NOMO-1 treated with DMSO at 0.1 percent for 48 hours (cell line): ENCODE measurements around the gene MAFF.
A peak's percentile ranks its signal among the peaks of the same experiment; 100 is the strongest.
"Not testable (repeated sequence)": the region's sequence is repeated elsewhere in the genome, so short reads cannot be mapped to it uniquely, and the experiment has no call there.

Experiments
- DNase-seq: peaks from one replicate; lab custom pipeline; 2025; ENCODE audit not compliant: unreplicated experiment; lab: John Stamatoyannopoulos, UW

Gene MAFF

DNA sequence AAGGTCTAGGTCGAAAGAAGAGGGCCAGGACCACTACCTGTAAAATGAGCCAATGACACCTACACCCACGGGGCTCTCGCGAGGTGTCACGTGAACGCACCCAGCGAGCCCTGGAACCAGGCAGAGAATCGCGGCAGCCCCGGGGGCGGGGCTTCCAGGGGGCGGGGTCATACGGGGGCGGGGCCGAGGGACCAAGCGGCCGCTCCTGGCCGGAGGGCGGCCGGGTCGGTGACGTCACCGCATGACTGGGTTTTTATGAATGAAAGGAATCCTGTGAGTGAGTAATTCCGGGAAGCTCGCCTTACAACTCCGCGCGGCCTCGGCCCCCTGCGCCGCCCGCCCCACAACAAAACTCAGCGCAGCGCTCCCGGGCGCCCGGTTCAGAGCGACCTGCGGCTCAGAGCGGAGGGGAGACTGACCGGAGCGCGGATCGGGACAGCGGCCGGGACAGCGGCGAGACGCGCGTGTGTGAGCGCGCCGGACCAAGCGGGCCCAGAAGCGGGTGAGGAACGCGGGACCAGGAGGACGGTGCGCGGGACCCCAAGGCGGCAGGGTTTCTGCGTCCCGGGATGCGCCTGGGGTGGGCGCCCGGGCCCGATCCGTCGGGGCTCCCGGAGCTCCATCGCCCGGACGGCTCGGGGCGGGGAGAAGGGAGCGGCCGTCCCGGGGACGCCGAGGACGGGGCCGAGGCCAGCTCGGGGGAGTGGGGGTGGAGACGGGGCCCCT lies at the start of gene MAFF:
Gene MAFF, plus strand, starts transcription at position 284 of the 726 bp plus-strand sequence. CDS start 11,860 bp downstream, outside the sequence.
- DNase-seq = peak; percentile 81

DNA sequence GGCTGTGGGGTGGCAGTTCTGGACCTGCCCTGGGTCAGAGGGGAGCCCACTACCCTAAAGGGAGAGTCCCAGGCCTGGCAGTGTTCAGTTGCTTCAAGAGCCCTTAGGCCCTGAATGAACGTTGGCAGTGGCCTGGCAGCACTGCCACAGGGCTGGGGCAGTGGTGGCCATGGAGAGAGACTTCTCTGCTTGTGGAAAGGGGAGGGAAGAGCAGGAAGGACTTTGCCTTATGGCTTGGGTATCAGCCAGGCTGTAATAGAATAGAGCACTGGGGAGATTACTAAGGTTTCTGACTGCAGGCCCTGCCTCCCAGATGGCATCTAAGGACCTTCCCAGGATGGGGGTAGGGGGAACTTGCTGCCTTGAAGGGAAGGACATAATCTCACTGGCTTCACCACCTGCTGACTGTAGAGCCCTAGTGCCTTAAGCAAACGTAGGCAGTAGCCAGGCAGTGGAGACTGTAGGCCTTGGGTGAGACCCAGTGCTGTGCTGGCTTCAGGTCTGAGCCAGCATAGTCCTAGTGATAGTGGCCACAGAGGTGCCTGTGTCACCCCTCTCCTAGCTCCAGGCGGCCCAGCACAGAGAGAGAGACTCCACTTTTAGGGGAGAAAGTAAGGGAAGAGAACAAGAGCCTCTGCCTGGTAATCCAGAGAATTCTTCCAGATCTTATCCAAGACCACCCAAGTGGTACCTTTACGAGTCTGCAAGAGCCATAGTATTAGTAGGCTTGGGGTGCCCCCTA lies 47.8 kb upstream of the MAFF start:
- DNase-seq = no peak

DNA sequence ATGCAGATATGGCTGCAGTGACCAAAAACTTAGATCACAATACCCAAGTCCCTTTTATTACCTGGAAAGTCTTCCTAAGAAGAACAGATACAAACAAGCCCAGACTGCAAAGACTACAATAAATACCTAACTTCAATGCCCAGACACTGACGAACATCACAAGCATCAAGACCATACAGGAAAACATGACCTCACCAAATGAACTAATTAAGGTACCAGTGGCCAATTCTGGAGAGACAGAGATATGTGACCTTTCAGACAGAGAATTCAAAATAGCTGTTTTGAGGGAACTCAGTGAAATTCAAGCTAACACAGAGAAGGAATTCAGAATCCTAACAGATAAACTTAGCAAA lies 47.3 kb upstream of the MAFF start:
- not testable (repeated sequence) for DNase-seq

DNA sequence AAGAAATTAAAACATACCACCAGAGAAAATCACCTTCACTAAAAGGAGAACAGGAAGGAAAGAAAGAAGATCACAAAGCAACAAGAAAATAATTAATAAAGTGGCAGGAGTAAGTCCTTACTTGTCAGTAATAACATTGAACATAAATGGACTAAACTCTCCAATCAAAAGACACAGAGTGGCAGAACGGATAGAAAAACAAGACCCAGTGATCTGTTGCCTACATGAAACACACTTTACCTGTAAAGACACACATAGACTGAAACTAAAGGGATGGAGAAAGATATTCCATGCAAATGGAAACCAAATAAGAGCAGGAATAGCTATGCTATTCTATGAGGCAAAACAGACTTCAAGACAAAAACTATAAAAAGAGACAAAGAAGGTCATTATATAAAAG lies 46.1 kb upstream of the MAFF start:
- no peak for DNase-seq

DNA sequence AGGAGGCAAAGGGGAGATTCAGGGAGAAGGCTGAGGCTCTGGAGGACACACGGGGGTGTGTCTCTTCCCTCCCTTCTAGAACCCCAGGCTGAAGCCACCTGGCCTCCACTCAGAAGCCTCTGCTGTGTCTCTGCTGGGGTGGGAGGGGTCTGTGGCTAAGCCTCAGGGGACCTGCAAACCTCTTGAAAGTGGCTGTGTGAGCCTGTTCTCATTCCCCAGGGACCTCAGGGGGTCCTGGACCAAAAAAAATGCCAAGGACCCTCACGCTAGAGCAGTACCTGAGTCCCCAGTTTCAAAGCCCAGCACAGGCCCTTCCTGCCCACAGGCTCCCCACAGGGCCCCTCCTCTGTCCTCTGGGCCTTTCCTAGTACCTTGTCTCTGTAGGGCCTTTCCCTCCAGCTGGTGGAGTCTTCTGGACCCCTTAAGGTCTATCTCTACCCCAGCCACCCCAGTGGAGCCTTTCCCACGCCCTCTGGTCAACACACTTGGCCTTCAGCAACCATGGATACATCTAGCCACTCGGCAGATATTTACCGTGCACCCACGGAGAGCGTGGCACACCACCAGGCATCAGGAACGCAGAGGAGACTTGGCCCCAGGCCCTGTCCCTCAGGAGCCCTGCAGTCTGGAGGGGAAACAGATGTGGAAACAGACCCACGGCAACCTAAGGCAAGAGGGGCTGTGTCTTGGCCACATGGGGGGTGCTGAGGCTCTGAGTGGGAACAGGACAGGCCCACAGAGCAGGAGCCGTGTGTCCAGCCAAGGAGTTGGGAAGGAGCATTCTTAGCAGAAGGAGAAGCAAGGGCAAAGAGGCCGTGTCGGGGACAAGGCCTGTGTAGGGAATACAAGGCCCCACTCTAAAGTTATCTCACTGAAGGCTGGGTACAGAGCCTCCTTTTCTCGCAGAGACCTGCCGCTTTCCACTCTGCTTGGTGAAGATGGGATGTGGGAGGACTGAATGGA lies 38.6 kb upstream of the MAFF start:
- DNase-seq = no peak

DNA sequence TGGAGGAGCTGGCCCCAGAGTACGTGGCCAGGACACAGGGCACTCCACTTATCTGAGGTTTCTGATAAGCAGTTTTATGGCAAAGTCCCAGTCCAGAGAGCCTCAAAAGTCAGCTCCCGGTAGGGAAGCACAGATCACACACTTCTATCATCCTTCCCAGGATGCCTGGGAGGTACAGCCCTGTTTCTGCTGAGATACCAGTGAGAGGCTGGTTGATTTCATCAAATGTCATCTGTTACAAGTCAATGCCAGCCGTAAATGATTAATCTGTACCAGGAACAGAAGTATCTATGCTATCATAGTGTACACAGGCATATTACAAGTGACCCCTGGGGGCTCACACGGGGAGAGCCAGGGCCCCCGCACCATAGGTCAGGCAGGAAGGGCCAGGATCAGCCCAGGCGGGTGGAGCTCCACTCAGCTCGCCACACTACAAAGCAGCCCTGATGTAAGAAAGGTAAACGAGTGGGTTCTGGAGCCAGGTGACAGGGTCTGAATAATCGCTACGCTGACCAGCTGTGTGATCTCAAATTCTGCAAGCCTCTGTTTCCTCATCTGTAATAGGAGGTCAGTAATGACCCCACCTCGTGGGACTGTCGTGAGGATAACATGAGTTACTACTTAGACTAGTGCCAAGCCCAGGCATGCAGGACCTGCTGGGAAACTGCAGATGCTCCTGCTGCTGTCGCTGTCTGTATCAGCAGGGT lies 37.8 kb upstream of the MAFF start:
- no peak for DNase-seq

DNA sequence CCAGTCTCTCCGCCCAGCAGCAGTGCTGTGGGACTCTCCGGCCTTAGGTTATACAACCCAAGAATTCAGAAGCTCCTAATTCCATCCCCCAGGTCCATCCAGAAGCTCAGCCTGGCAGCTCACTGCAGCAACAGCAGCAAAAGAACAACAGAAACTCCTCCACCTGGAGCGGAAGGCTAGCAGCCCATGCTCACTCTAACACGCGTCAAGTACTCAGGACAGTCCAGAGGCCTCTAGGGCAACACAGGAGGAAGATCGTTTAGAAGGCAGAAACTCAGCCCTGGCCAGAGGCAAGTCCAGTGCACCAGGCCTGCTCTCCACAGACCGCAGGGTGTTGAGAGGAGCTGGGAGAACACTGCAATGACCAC lies 37.3 kb upstream of the MAFF start:
- no peak for DNase-seq

DNA sequence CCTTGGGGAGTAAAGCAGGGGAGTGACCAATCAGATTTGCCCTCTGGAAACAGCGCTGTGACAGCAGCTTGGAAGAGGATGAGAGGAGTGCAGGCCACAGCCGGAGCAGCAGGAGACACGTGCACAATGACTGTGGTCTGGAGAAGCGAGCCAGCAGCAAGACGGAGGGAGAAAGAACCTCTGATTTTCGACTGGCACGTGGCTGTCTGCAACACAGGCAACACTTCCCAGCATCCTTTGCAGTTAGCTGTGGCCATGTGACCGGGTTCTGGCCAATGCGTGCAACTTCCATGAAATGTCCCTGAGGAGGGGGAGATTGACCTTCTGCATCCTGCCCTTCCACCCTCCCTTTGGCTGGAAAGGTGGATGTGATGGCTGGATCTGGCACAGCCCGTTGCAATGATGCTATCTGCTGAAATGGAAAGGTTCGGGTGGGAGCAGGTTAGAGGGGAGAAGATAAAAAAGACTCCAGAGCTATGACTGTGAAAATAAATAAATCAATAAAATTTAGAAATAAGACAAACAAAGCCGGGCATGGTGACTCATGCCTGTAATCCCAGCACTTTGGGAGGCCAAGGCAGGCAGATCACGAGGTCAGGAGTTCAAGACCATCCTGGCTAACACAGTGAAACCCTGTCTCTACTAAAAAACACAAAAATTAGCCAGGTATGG lies 35.7 kb upstream of the MAFF start:
- DNase-seq = no peak

DNA sequence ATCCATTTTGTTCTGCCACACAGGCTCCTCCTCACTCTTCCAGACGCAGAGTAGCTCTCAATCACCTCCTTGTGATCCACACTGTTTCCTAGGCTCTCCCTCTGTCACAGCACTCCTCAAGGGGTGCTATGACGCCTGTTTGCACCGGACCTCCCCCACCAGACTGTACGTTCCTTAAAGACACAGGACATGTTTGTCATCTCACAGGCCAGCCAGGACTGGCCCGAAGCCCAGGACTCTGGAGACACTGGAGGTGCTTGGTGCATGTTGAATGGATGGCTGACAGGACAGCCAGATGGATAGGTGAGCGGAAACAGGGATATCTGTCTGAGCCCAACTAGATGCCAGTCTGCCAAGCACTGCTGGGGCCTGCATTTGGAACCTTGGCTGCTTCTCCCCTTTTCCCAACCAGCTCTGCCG lies 33.8 kb upstream of the MAFF start:
- DNase-seq = no peak

DNA sequence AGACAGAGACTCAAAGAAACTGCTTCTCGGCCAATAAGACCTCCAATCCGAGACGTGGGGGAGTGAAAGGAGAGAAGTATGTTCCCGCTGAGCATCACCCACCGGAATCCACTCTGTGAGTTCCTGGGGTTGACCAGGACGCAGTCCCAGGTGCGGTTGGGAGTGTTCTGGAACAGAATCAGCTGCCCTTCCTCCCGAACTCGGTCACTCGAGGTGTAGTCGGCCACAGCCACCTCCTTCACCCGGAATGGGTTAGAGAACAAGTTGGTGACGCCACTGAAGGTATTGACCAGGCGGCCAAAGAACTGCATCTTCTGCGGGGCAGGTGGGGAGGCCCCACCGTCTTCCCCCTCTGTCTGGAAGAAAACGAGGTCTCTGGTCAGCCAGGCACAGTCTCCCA lies 32.7 kb upstream of the MAFF start:
- no peak for DNase-seq

DNA sequence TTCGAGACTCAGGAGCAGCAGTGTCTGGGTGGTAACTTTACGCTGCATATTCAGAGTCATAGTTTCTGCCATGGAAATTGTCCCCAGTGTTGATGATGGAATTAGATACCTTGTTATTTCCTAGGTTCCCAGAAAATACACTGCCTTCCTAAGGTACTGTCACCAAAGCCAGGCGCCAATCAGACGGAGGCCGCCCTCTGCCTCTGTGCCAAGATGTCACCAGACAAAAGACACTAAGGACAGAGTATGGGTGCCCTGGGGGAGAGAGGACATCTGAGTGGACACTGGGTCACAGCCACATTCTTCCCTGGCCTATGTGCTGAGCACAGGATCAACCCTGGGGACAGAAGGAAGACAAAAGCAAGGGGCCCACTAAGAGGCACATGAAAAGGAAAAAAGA lies 31.3 kb upstream of the MAFF start:
- DNase-seq = no peak

DNA sequence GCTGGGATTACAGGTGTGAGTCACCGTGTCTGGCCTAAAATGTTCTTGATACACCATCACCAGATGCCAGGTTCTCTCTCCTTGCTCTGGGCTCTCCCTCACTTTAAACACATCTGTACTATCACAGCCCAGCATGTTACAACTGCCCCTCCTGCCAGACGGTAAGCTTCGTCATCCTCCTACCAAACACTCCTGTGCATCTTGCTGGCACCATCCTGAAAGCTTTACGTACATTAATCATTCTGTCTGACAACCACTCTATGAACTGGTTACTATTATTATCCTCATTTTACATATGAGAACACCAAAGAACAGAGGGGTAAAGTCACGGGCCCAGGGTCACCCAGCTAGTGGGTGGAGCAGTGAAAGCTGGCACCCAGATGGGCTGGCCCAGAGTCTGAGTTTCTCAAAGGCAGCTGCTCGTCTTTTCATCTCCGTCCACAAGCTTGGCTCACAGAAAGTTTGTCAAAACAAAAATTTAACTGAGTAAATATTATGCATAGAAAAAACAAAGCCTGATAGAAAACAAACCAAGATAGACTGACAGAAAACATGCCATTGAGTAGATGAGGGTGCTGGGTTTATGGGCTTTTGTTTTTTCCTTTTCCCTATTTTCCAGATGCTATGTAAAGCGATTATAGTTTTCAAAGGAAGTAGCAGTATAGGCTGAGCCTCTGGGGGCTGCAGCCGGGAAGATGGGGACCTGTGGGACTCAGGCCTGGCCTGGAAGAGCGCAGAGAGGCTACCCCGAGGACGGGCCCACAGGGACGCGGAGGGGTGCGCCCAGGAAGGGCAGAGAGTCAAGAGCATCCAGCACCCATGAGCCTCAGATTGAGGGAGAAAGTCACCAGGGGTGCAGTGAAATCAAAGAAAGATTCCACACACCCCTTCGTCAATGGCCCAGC lies 29.6 kb upstream of the MAFF start:
- DNase-seq = no peak

DNA sequence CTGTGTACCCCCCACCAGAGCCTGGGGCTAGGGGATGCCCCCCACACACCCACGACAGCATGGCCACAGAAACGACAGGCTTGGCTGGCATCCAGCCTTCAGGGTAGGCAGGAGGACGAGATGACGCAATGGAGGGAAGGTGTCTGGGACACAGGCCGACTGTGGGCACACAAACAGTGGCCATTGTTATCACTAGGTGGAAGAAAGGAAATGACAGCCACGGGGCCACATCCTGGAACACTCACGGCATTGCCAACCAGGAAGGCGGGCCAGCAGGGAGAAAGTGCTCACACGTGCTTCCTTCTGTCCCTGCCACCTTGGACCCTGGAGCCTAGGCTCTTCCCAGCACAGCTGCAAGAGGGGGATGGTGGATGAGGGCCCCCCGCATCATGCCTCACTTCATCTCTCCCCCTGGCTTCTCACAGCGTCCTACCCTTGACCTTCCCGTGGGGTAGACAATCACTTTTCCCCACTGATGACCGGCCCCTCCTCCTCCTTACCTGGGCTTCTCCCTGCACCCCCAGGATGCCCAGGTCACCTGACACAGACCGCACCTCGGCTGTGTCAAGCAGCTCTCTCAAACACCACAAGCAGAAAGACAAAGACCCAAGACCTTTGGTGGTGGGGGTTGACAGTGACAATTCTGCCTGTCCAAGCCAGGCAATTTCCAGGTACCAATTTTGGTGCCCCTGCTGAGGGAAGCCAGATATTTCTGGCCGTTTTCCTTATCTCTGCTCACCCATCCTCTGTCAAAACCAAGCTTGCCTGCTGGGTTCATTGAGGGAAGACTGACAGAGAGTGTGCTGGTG lies 28.8 kb upstream of the MAFF start:
- DNase-seq = no peak

DNA sequence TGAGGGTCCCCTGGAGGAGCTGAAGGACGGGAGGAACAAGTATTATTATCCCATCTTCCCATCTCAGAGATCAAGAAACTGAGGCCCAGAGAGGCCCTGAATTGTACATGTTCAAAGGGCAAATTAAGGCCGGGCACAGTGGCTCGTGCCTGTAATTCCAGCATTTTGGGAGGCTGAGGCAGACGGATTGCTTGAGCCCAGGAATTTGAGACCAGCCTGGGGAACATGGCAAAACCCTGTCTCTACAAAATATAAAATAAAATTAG lies 28.2 kb upstream of the MAFF start:
- DNase-seq = no peak

DNA sequence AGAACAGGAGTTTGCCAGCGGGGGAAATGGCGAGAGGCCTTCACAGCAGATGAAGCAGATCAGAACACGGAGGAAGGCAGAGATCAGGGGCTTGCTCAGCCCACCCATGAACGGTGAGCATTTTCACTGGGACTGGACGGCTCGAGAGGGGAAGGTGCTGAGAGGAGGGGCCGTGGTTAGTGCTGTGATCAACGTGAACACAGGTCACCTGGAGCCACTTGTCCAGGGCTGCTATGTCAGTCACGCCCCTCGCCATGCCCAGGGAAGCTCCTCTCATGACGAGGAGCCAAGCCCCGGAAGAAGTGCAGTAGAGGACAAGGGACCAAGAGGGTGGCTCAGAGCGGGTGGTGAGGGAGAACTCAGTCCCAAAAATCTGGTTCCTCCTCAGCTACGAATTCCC lies 27.2 kb upstream of the MAFF start:
- DNase-seq = no peak

DNA sequence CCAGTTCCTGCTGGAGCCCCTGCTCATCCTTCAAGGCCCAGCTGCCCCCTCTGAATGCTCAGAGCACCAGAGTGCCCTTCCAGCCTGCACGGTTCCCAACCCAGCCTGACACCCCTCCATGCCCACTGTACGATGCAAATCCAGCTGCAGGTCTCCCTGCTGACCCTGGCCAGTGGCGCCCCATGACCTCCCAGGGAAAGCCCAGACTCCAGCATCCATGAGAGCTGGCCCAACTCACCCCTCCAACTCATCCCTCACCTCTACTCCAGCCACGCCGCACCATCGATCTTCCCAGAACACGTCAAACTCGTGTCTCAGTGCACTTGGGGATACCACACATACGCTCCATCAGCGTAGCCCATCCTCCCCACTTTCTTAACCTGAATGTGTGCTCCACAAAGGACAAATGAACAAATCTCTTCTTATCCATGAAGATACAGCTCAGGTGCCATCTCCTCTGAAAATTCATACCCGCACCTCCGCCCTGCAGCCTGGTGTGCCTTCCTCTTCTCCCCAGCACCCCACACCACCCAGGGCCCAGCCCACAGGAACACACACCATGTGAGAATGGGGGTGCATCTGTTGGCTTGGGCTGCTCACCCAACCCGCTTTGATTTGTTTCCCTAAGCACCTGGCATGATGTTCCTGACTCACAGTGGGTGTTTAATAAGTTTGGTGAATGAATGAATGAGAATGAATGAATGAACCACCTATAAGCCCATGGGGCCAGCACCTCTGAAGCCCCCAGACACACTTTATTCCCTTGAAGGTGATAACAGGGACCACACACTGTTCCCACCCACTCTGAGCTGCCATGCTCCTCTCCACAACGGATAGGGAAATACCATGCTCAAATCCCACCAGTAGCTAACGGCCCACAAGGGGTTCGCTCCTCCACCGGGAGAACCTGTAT lies 26.3 kb upstream of the MAFF start:
- DNase-seq = no peak

DNA sequence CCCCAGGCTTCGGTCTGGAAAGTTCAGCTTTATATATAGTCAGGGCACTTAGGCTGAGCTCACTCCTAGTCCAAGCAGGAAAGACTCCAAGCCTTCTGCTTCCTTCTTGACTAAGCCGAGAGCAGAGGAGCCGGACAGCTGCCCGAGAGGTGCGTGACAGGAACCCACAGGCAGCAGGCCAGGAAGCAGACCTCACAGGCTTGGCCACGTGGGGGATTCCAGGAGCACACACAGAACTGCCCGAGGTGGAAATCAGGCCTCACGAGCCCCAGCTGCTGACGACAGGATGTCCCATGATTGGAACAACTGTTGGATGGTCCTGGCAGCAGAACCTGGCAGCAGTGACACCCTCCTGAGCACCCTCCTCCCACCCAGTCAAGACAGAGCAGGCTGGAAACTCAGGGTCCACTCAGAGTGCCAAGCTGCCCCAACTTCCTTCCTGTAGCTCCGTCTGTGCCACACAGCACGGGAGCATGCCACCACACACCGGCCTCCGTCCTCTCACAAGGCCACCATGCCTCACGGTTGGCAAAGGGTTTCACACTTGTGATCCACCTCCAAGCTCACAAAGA lies 25.5 kb upstream of the MAFF start:
- no peak for DNase-seq

DNA sequence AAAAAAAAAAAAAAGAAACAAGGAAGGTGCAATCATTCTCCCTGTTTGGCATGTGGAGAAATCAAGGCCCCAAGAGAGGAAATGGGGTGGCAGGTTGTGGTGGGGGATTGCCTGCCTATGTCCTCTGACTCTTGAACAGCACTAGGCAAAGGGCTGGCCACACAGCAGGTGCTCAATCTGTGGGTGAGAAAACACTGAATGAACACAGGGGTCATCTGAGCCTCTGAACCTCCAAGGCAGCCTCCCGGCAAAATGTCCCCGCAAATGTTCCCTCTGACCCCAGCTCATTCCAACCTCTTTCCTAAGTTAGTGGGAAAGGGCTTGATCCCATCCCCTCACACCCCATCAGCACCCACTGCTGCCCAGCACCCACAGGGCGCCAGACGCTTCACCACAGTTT lies 24.8 kb upstream of the MAFF start:
- DNase-seq = no peak
